DMS53 treated with DMSO at 0.1 percent for 48 hours (cell line): ENCODE data around the gene UBE4B.
"Not testable (repeated sequence)": the region's sequence is repeated elsewhere in the genome, so short reads cannot be mapped to it uniquely, and the experiment has no call there.

Experiments used
- DNase-seq: peaks from one replicate; lab custom pipeline; 2025; ENCODE audit not compliant: unreplicated experiment; lab: John Stamatoyannopoulos, UW

The UBE4B gene

GRCh38 chr1:10070206-10070605, 37.4 kb downstream of the UBE4B start:
- no peak for DNase-seq

- no peak for DNase-seq
Measured at GRCh38 chr1:10071640-10072039, 38.9 kb downstream of the UBE4B start.

GRCh38 chr1:10073371-10073770, 40.6 kb downstream of the UBE4B start:
- not testable (repeated sequence) for DNase-seq

DNA sequence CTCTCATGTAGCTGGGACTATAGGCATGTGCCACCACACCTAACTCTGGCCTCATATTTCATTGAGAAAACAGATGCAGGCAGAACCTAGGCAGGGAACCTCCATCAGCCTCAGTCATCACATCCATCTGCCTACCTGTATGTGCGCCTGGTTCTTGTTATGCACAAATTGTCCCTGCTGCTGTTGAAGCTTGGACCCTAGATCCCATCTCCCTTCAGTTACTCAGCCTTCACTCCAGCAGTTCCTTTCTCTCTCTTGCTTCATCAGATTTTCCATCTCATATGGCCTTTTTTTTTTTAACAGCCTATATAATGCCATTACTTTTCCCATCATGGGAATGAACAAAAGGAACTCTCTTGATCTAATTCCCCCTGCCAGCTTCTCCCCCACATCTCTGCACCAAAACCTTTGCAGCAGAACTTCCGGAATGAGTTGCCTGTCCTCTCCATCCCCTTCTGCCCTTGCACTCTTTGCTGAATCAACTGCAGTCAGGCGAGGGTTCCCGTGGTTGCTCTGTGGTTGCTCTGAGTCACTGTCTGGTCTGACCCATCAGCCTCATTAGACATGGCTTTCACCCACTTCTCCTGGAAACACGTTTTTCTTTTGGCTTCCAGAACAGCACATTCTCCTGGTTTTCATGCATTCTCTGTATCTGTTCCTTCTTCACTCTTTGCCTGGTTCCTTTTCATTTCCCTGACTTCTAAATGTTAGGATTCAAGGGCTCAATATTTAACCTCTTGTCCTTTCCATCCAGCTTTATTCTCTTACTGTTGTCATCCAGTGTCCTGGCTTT, 41.5 kb downstream of the UBE4B start:
- no peak for DNase-seq

GRCh38 chr1:10074852-10075730, 42.3 kb downstream of the UBE4B start:
- no peak for DNase-seq

GRCh38 chr1:10075732-10076131, 43.0 kb downstream of the UBE4B start:
- DNase-seq: no peak

DNA sequence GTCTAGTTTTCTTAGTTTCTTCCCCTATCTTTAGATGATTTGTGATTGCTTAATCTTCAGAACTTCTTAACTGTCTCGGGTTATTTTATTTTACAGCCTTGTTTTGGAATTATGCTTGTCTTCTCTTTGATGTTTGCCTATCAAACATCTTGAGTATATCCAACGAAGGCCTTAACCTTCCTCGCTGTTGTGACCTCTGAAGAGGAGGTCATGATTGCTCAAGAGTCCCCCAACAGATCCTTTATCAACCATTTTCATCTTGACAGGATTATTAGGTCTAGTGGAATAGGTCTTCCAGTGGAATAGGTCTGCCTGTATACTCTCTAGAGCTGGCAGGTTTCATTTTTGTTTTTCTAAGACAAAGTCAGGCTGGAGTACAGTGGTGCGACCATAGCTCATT, 45.7 kb downstream of the UBE4B start:
- no peak for DNase-seq

DNA sequence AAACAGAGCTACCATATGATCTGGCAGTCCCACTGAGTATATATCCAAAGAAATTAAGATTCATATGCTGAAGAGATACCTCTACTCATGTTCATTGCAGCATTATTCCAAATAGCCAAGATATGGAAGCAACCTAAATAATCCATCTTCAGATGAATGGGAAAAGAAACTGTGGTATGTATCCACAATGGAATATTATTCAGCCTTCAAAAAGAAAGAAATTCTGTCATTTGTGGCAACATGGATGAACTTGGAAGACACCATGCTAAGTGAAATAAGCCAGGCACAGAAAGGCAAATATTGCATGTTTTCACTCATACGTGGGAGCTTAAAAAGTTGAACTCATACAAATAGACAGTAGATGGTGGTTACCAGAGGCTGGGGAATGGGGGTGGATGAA, 47.8 kb downstream of the UBE4B start:
- DNase-seq: no peak

DNA sequence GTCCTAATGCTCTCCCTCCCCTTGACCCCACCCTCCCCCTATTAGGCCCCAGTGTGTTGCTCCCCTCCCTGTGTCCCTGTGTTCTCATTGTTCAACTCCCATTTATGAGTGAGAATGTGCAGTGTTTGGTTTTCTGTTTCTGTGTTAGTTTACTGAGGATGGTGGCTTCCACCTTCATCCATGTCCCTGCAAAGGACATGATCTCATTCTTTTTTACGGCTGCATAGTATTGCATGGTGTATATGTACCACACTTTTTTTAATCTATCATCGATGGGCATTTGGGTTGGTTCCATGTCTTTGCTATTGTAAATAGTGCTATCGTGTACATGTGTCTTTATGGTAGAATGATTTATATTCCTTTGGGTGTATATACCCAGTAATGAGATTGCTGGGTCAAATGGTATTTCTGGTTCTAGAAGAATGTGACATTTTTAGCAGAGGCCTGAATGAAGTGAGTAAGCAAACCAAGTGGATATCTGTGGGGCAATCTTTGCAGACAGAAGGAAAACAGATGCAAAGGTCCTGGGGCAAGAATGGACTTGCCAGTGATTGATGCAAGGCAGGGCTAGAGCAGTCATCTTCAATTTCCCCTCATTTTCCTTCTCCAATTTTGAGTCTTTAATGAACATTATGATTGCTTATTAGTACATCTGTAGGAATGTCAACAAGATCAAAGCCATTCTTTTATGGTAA, 50.2 kb downstream of the UBE4B start:
- no peak for DNase-seq

DNA sequence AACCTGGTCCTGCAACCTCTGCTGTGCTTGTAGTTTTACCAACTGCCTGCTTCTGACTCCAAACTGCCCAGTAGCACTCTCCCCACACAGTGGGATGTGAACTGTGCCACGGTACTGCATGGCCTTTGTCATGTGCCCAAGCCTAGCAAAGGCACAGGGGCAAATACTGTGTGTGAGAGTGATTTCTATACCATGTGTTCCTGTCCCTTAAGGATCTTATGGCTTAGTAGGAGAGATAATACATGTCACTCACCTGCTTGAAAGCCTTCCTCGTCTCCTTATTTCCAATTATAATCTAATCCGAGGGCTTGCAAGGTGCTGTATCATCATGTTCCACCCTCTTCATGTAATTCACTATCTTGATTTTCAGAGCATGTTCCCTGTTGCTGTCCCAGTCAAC, 51.3 kb downstream of the UBE4B start:
- DNase-seq: no peak

DNA sequence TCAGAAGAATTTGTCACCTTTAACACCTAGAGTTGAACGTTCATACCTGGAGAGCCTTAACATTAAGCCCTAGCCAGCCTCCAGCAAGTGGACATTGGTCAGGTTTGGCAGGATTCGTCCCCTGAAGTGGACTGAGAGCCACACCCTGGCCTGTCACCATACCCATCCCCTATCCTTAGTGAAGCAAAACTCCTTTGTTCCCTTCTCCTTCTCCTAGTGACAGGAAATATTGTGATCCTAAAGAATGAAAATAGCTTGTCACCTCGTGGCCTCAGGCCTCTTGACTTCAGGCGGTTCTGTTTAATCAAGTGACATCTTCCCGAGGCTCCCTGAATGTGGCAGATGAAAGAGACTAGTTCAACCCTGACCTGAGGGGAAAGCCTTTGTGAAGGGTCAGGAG, 52.3 kb downstream of the UBE4B start:
- no peak for DNase-seq

DNA sequence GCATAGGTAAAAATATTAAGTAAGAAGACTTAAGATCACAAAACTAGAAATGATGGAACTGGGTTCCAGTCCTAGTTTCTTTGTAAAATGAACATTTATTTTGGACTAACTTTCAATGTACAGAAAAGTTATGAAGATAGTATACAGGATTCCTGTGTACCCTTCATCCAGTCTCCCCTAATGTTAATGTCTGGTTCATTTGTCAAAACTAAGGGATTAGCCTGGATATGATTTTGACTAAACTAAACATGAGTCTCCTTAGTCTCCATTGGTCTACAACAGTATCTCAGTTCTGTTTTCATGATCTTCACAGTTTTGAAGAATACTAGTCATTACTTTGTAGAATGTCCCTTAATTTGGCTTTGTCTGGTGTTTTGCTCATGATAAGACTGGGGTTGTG, 54.5 kb downstream of the UBE4B start:
- DNase-seq: no peak

DNA sequence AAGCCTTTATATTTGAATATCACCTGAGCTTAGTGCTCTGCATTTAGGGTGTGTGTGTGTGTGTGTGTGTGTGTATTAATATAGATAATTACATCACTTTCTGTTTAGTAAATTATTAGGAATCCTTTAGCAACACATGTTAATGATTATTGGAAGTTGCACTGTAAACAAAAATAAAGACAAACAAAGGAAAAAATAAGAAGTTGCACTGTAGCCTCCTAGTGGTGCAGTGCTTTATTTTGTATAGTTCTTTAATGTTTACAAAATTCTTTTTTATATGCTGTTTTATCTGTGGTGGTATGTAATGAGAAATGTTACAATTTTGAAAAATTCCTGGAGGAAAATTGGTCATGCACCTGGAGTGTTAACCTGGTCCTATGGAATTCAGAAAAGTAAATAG, 69.2 kb downstream of the UBE4B start:
- DNase-seq: no peak

GRCh38 chr1:10103193-10103592, 70.4 kb downstream of the UBE4B start:
- DNase-seq: no peak

DNA sequence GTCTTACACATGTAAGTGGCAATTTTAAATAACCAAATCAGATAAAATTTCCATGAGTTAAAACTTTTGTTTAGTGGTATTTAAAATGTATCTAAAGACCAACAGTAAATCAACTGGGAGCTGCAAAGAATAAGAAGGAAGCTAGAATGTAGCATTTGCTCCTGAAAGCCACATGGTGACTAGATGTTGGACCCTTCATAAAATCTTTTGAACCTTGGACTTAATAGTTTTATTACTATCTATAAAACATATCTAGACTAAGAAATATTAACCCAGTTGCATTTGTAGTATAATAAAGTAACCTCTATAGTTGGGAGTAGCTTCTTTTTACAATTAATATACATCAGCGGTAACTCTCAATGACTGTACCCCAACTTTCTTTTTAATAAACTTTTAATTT, 72.1 kb downstream of the UBE4B start:
- DNase-seq: no peak

DNA sequence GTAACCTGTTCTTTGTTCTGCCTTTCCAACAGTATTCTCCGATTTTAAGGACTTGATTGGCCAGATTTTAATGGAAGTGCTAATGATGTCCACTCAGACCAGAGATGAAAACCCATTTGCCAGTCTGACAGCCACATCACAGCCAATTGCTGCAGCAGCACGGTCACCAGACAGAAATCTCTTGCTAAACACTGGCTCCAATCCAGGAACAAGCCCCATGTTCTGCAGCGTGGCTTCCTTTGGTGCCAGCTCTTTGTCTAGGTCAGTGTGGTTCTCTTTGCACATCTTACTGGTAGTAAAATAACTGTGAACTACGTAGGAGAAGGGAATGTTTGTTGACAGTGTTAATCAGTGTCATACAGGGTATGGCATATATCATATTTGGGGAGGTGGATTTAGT, 72.7 kb downstream of the UBE4B start:
- DNase-seq: no peak

DNA sequence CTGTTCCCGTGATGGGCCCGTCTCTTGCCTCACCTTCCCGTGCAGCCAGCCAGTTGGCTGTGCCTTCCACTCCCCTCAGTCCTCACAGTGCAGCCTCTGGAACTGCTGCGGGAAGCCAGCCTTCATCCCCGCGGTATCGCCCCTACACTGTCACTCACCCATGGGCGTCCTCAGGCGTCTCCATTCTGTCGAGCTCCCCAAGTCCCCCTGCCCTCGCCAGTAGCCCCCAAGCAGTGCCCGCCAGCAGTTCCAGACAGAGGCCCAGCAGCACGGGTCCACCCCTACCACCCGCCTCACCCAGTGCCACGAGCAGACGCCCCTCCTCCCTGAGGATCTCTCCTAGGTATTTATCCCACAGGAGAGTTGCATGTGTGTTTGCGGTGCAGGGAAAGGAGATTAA, 73.5 kb downstream of the UBE4B start:
- DNase-seq: no peak

DNA sequence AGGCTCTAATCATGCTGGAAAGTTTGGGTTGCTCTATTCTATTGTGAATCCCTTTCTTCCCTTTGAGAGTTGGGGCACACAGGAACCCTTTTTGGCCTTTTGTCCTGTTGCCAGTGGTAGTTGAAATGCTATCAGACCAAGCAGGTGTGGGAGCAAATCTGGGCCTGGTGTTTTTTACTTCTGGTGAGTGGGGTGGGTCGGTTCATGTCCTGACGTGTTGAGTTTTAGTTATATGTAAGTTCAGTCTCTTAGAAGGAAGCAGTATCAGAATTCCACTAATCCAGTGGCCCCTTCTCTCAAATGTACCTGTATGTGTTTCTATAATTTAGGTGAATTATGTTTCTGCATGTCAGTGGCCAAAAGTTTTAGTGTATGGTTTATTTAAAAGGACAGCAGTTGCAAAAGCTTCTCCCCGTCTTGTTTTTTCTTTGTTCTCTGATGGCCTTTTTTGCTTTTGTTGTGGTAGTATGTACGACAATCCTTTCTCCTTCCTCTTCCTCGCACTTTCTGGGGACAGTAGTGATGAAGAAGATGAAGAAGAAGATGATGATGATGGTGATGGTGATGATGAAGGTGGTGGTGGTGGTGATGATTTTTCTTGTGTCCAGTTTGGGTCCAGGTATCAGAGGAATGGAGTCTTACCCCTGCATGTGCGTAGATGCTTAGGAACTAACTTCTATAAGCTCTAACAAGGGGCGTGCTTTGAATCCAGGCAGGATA, 74.2 kb downstream of the UBE4B start:
- DNase-seq: no peak

- not testable (repeated sequence) for DNase-seq
Measured at GRCh38 chr1:10107476-10107847, 74.7 kb downstream of the UBE4B start.

DNA sequence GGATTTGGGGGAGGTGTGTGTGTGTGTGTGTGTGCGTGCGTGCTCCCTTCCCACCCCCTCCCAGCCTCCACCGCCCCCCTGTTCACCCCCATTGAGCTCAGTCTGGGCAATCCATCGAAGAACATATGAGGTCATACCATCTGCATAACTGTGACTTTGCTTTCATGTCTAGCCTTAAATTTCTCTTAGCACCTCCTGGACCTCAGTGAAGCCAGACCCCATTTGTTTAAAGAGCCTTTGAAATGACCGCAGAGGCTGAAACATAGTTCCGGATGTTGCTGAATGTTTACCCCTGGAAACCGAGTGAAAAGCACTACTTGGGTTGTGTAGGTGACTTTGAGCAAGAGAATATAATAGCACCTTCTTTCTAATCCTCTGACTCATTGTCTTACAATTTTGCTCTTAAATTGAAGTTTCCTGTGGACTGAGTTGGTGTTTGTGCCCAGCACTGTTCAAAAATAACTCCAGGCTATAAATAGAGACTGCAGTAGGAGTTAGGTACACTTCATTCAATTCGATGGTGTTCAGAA, 75.4 kb downstream of the UBE4B start:
- DNase-seq: no peak
